Panc1 (cell line): Measurements from ENCODE around the gene EMC1.

Experiments
- SIN3A ChIP-seq: IDR thresholded peaks from 2 replicates; pipeline ENCODE4 v1.6.1; 2012; ENCODE audit warnings: low read depth, mild to moderate bottlenecking, low read length, moderate library complexity, borderline replicate concordance; ENCODE audit not compliant: insufficient read depth
- TF ChIP-seq, protein P1 (sequence below): fragments of 450-650 bp; IDR thresholded peaks from 2 replicates; pipeline ENCODE4 v1.5.1; 2017; ENCODE audit warnings: mild to moderate bottlenecking

DNA sequence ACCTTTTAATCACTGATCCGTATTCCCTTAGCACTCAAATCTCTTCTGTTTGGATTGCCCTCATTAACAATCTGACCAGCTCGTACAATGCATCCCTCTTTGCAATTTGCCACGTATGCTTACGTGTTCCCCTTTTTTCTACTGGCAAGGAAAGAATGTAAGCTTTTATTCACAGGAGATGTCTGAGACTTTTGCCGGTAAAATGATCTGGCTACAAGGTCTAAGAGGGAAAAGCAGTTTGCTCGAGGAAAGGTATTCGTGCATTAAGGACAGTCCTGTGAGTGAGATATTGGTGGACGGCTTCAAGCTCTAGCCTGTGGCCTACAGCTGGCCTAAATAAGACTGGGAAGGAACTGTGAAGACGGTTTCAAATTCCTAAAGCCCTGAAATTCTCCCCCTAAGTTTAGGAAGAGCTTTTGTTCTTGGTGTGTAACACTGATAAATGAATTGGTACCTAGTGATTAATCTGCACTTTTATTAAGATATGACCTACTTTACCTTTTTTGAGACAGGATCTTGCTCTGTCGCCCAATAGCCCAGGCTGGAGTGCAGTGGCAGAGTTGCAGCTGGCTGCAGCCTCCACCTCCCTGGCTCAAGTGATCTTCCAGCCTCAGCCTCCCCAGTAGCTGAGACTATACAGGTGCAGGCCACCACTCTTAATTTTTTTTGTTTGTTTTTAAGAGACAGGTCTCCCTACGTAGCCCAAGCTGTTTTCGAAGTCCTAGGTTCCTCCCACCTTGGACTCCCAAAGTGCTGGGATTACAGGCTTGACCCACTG is 40.4 kb downstream of the EMC1 start:
- TF ChIP-seq, protein P1, sequence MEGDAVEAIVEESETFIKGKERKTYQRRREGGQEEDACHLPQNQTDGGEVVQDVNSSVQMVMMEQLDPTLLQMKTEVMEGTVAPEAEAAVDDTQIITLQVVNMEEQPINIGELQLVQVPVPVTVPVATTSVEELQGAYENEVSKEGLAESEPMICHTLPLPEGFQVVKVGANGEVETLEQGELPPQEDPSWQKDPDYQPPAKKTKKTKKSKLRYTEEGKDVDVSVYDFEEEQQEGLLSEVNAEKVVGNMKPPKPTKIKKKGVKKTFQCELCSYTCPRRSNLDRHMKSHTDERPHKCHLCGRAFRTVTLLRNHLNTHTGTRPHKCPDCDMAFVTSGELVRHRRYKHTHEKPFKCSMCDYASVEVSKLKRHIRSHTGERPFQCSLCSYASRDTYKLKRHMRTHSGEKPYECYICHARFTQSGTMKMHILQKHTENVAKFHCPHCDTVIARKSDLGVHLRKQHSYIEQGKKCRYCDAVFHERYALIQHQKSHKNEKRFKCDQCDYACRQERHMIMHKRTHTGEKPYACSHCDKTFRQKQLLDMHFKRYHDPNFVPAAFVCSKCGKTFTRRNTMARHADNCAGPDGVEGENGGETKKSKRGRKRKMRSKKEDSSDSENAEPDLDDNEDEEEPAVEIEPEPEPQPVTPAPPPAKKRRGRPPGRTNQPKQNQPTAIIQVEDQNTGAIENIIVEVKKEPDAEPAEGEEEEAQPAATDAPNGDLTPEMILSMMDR, result no peak
- 0 out of 2 replicates have a peak, but pooled peaks have one; percentile 5 for TF ChIP-seq SIN3A
